Tibial nerve (tissue), 3 donors: ENCODE results near the gene C12orf43.

ENCODE experiments used
- CTCF ChIP-seq, 5 experiments: fragments of 200-600 bp in 3 of 5; fragments of 450-650 bp in 2 of 5; sonication (generic) in 3 of 5; IDR thresholded peaks; one replicate each; pipeline ENCODE4 v1.5.1; 2016 to 2019; ENCODE audit warnings: antibody characterized with exemption in 5 of 5, mild to moderate bottlenecking in 3 of 5, moderate library complexity in 2 of 5
- POLR2A ChIP-seq, 2 donors: fragments of 450-650 bp; IDR thresholded peaks; one replicate each; pipeline ENCODE4 v1.6.1; 2017; ENCODE audit warnings: antibody characterized with exemption in 2 of 2, mild to moderate bottlenecking in 2 of 2, moderate library complexity in 2 of 2

GRCh38 chr12:121043067-121043466 is 26.8 kb upstream of the C12orf43 start:
- TF ChIP-seq CTCF (IDR thresholded peaks at IDR 0.05) (no peak), POLR2A (IDR thresholded peaks at IDR 0.05) (no peak)
